ENCODE results near the gene CCDC184.

- TF ChIP-seq CTCF (conservative IDR thresholded peaks at IDR 0.05 in 1 of 2, IDR thresholded peaks at IDR 0.05 in 1 of 2; ENCODE audit: low read depth in 1 of 2, low read length in 2 of 2) (no peak), EZH2 (IDR thresholded peaks at IDR 0.05; ENCODE audit: low read length, missing control alignments) (peak; percentile 90)
These were observed 1.1 kb downstream of the CCDC184 start for GRCh38 chr12:48184549-48184922.
